ENCODE results near the gene AOPEP.

AOPEP gene

GRCh38 chr9:95027914-95028852, 301.7 kb downstream of the AOPEP start:
- no peak overlapping the region for H3K27ac ChIP-seq (ENCODE audit: insufficient read depth in 1 of 2, low read depth in 1 of 2, low read length in 2 of 2, poor library complexity in 1 of 2, severe bottlenecking in 2 of 2)
- peaks cover 0 to 41% (median 15%) of the 10 kb centered on the region in 4 experiments for H3K4me1 ChIP-seq (ENCODE audit: control extremely low read depth in 1 of 4, control insufficient read depth in 4 of 4, insufficient read depth in 4 of 4, low read length in 3 of 4)
- ChIA-PET POLR2A (no interaction called here), CTCF (no interaction called here)
- no peak for DNase-seq
- H3K36me3 ChIP-seq (ENCODE audit: control insufficient read depth in 4 of 4, insufficient read depth in 4 of 4, low read length in 3 of 4) = peaks cover 0 to 5% (median 0%) of the 10 kb centered on the region in 4 experiments
- WGBS (ENCODE audit: insufficient coverage) = 100% methylated on average over 8 of the region's 11 CpGs
- no peak overlapping the region for H3K4me3 ChIP-seq (ENCODE audit: control insufficient read depth in 1 of 7, extremely low read depth in 1 of 7, insufficient read depth in 4 of 7, low read depth in 2 of 7, low read length in 6 of 7)
- no peaks in the 10 kb centered on the region for H3K27me3 ChIP-seq (replicated peaks in 2 of 5; ENCODE audit: control insufficient read depth in 4 of 5, insufficient read depth in 5 of 5, low read length in 4 of 5)
- H3K9me3 ChIP-seq (ENCODE audit: control extremely low read depth in 1 of 5, control insufficient read depth in 4 of 5, insufficient read depth in 2 of 5, low read depth in 1 of 5, low read length in 4 of 5) = no peaks in the 10 kb centered on the region

- no peaks in the 10 kb centered on the region for H3K9me3 ChIP-seq (ENCODE audit: control extremely low read depth in 1 of 5, control insufficient read depth in 4 of 5, insufficient read depth in 2 of 5, low read depth in 1 of 5, low read length in 4 of 5)
- peaks cover 0 to 44% (median 15%) of the 10 kb centered on the region in 4 experiments for H3K4me1 ChIP-seq (ENCODE audit: control extremely low read depth in 1 of 4, control insufficient read depth in 4 of 4, insufficient read depth in 4 of 4, low read length in 3 of 4)
- WGBS (ENCODE audit: insufficient coverage) = 97% methylated on average over 7 of the region's 8 CpGs
- CTCF ChIA-PET = interaction anchor here (0.6 kb wide), 1 partner anchor 10 kb away, joined by 3 read pairs; no protein-coding TSS in a partner anchor
- peaks cover 0 to 5% (median 0%) of the 10 kb centered on the region in 4 experiments for H3K36me3 ChIP-seq (ENCODE audit: control insufficient read depth in 4 of 4, insufficient read depth in 4 of 4, low read length in 3 of 4)
- POLR2A ChIA-PET = no interaction called here
- no peaks in the 10 kb centered on the region for H3K27me3 ChIP-seq (replicated peaks in 2 of 5; ENCODE audit: control insufficient read depth in 4 of 5, insufficient read depth in 5 of 5, low read length in 4 of 5)
- no peak overlapping the region for H3K4me3 ChIP-seq (ENCODE audit: control insufficient read depth in 1 of 7, extremely low read depth in 1 of 7, insufficient read depth in 4 of 7, low read depth in 2 of 7, low read length in 6 of 7)
- H3K27ac ChIP-seq (ENCODE audit: insufficient read depth in 1 of 2, low read depth in 1 of 2, low read length in 2 of 2, poor library complexity in 1 of 2, severe bottlenecking in 2 of 2) = no peak overlapping the region
- DNase-seq = no peak
Observed at GRCh38 chr9:95028853-95029219, 302.3 kb downstream of the AOPEP start.

GRCh38 chr9:95029288-95029687, 302.8 kb downstream of the AOPEP start:
- H3K4me3 ChIP-seq (ENCODE audit: control insufficient read depth in 1 of 7, extremely low read depth in 1 of 7, insufficient read depth in 4 of 7, low read depth in 2 of 7, low read length in 6 of 7) = no peak overlapping the region
- DNase-seq = no peak
- no peaks in the 10 kb centered on the region for H3K27me3 ChIP-seq (replicated peaks in 2 of 5; ENCODE audit: control insufficient read depth in 4 of 5, insufficient read depth in 5 of 5, low read length in 4 of 5)
- WGBS (ENCODE audit: insufficient coverage) = 100% methylated on average over 4 of the region's 5 CpGs
- CTCF ChIA-PET = interaction anchor here (0.6 kb wide), 1 partner anchor 10 kb away, joined by 3 read pairs; no protein-coding TSS in a partner anchor
- POLR2A ChIA-PET = no interaction called here
- no peak overlapping the region for H3K27ac ChIP-seq (ENCODE audit: insufficient read depth in 1 of 2, low read depth in 1 of 2, low read length in 2 of 2, poor library complexity in 1 of 2, severe bottlenecking in 2 of 2)
- H3K36me3 ChIP-seq (ENCODE audit: control insufficient read depth in 4 of 4, insufficient read depth in 4 of 4, low read length in 3 of 4) = peaks cover 0 to 5% (median 0%) of the 10 kb centered on the region in 4 experiments
- H3K9me3 ChIP-seq (ENCODE audit: control extremely low read depth in 1 of 5, control insufficient read depth in 4 of 5, insufficient read depth in 2 of 5, low read depth in 1 of 5, low read length in 4 of 5) = no peaks in the 10 kb centered on the region
- H3K4me1 ChIP-seq (ENCODE audit: control extremely low read depth in 1 of 4, control insufficient read depth in 4 of 4, insufficient read depth in 4 of 4, low read length in 3 of 4) = peaks cover 0 to 44% (median 15%) of the 10 kb centered on the region in 4 experiments

- ChIA-PET POLR2A (no interaction called here), CTCF (interaction anchor here (3.6 kb wide), 1 partner anchor 9 kb away, joined by 20 read pairs; no protein-coding TSS in a partner anchor)
- Histone ChIP-seq H3K27ac (ENCODE audit: insufficient read depth in 1 of 2, low read depth in 1 of 2, low read length in 2 of 2, poor library complexity in 1 of 2, severe bottlenecking in 2 of 2) (no peak overlapping the region), H3K4me3 (ENCODE audit: control insufficient read depth in 1 of 7, extremely low read depth in 1 of 7, insufficient read depth in 4 of 7, low read depth in 2 of 7, low read length in 6 of 7) (no peak overlapping the region), H3K27me3 (replicated peaks in 2 of 5; ENCODE audit: control insufficient read depth in 4 of 5, insufficient read depth in 5 of 5, low read length in 4 of 5) (no peaks in the 10 kb centered on the region), H3K9me3 (ENCODE audit: control extremely low read depth in 1 of 5, control insufficient read depth in 4 of 5, insufficient read depth in 2 of 5, low read depth in 1 of 5, low read length in 4 of 5) (no peaks in the 10 kb centered on the region), H3K4me1 (ENCODE audit: control extremely low read depth in 1 of 4, control insufficient read depth in 4 of 4, insufficient read depth in 4 of 4, low read length in 3 of 4) (peaks cover 0 to 44% (median 15%) of the 10 kb centered on the region in 4 experiments), H3K36me3 (ENCODE audit: control insufficient read depth in 4 of 4, insufficient read depth in 4 of 4, low read length in 3 of 4) (peaks cover 0 to 5% (median 0%) of the 10 kb centered on the region in 4 experiments)
- no peak for DNase-seq
- WGBS (ENCODE audit: insufficient coverage) = 83% methylated on average over 1 of the region's 2 CpGs
Observed at GRCh38 chr9:95029720-95030119, 303.2 kb downstream of the AOPEP start.

- WGBS (ENCODE audit: insufficient coverage) = 88% methylated on average over 4 of the region's 4 CpGs
- no peak overlapping the region for H3K27ac ChIP-seq (ENCODE audit: insufficient read depth in 1 of 2, low read depth in 1 of 2, low read length in 2 of 2, poor library complexity in 1 of 2, severe bottlenecking in 2 of 2)
- H3K4me1 ChIP-seq (ENCODE audit: control extremely low read depth in 1 of 4, control insufficient read depth in 4 of 4, insufficient read depth in 4 of 4, low read length in 3 of 4) = peaks cover 0 to 40% (median 15%) of the 10 kb centered on the region in 4 experiments
- H3K4me3 ChIP-seq (ENCODE audit: control insufficient read depth in 1 of 7, extremely low read depth in 1 of 7, insufficient read depth in 4 of 7, low read depth in 2 of 7, low read length in 6 of 7) = no peak overlapping the region
- ChIA-PET CTCF (interaction anchor here (1.5 to 3.6 kb wide), 2 partner anchors 9 to 97 kb away, joined by 4 to 20 read pairs; no protein-coding TSS in a partner anchor), POLR2A (no interaction called here)
- H3K27me3 ChIP-seq (replicated peaks in 2 of 5; ENCODE audit: control insufficient read depth in 4 of 5, insufficient read depth in 5 of 5, low read length in 4 of 5) = no peaks in the 10 kb centered on the region
- DNase-seq = no peak
- peaks cover 0 to 5% (median 0%) of the 10 kb centered on the region in 4 experiments for H3K36me3 ChIP-seq (ENCODE audit: control insufficient read depth in 4 of 4, insufficient read depth in 4 of 4, low read length in 3 of 4)
- no peaks in the 10 kb centered on the region for H3K9me3 ChIP-seq (ENCODE audit: control extremely low read depth in 1 of 5, control insufficient read depth in 4 of 5, insufficient read depth in 2 of 5, low read depth in 1 of 5, low read length in 4 of 5)
Observed at GRCh38 chr9:95030344-95030743, 303.8 kb downstream of the AOPEP start.

- 96% methylated on average over 4 of the region's 10 CpGs for WGBS (ENCODE audit: insufficient coverage)
- no peak overlapping the region for H3K27ac ChIP-seq (ENCODE audit: insufficient read depth in 1 of 2, low read depth in 1 of 2, low read length in 2 of 2, poor library complexity in 1 of 2, severe bottlenecking in 2 of 2)
- H3K4me3 ChIP-seq (ENCODE audit: control insufficient read depth in 1 of 7, extremely low read depth in 1 of 7, insufficient read depth in 4 of 7, low read depth in 2 of 7, low read length in 6 of 7) = no peak overlapping the region
- H3K27me3 ChIP-seq (replicated peaks in 2 of 5; ENCODE audit: control insufficient read depth in 4 of 5, insufficient read depth in 5 of 5, low read length in 4 of 5) = no peaks in the 10 kb centered on the region
- ChIA-PET CTCF (interaction anchor here (1.5 to 3.6 kb wide), 2 partner anchors 10 to 96 kb away, joined by 4 to 20 read pairs; no protein-coding TSS in a partner anchor), POLR2A (no interaction called here)
- no peak for DNase-seq
- H3K9me3 ChIP-seq (ENCODE audit: control extremely low read depth in 1 of 5, control insufficient read depth in 4 of 5, insufficient read depth in 2 of 5, low read depth in 1 of 5, low read length in 4 of 5) = no peaks in the 10 kb centered on the region
- H3K36me3 ChIP-seq (ENCODE audit: control insufficient read depth in 4 of 4, insufficient read depth in 4 of 4, low read length in 3 of 4) = peaks cover 0 to 5% (median 0%) of the 10 kb centered on the region in 4 experiments
- peaks cover 0 to 33% (median 15%) of the 10 kb centered on the region in 4 experiments for H3K4me1 ChIP-seq (ENCODE audit: control extremely low read depth in 1 of 4, control insufficient read depth in 4 of 4, insufficient read depth in 4 of 4, low read length in 3 of 4)
Observed at GRCh38 chr9:95030920-95031642, 304.6 kb downstream of the AOPEP start.
